ENCODE data around the gene TSR3. TPM values are rescaled to one million over a fixed set of nuclear protein-coding genes. Genes with fewer than 3 reads are reported as not detected.

TSR3 gene
- total RNA-seq, 1 experiment from 2014 or later: 58.8 TPM

DNA sequence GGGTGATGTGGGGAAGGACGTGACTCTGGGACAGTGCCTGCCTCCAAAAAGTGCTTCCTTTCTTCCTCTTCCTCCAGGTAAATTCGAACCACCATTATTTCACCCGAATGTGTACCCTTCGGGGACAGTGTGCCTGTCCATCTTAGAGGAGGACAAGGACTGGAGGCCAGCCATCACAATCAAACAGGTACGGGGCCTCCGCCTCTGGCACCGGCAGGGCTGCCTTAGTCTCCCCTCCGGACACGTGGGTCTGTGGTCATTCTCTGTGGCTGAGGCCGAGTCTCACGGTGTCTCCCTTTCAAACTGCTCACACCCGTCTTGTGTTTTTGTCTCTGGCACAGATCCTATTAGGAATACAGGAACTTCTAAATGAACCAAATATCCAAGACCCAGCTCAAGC, 31.6 kb downstream of the TSR3 start:
- H2BK15ac ChIP-seq (ENCODE audit: low read depth, low read length): no peak overlapping the region
- no peak overlapping the region for H3K27ac Mint-ChIP-seq
- peaks cover 0 to 4% of the 10 kb centered on the region in 2 experiments; a peak in 1 of 4 replicates for H3K4me1 Mint-ChIP-seq
- no peak overlapping the region for H4K91ac ChIP-seq (ENCODE audit: insufficient read length, low read depth, low read length)
- H3K36me3 Mint-ChIP-seq (ENCODE audit: insufficient read depth in 1 of 3, low read depth in 3 of 3): peaks cover 48 to 91% (median 77%) of the 10 kb centered on the region in 3 experiments
- H2BK20ac ChIP-seq (ENCODE audit: low read depth, low read length, poor library complexity, severe bottlenecking): no peak overlapping the region
- no peak overlapping the region for H3T11ph ChIP-seq (ENCODE audit: low read length)
- H3K18ac ChIP-seq (ENCODE audit: insufficient read length, low read depth, low read length): no peak overlapping the region
- no peak overlapping the region for H3K14ac ChIP-seq (ENCODE audit: insufficient read depth, low read length)
- no peaks in the 10 kb centered on the region for H3K23me2 ChIP-seq (ENCODE audit: insufficient read length, low read depth, low read length, poor library complexity, severe bottlenecking)
- H3K4me2 ChIP-seq (ENCODE audit: insufficient read depth, insufficient read length, low read length): no peak overlapping the region
- H3K27me3 ChIP-seq (ENCODE audit: insufficient read depth, low read length): no peaks in the 10 kb centered on the region
- no peak for DNase-seq
- H3K27ac ChIP-seq (ENCODE audit: insufficient read length, low read depth, low read length): no peak overlapping the region
- H3K79me2 ChIP-seq (ENCODE audit: insufficient read depth, low read length): peaks cover 2% of the 10 kb centered on the region; the same call in 1 of the 2 replicates
- H3K9ac ChIP-seq (ENCODE audit: extremely low read depth, insufficient read length, low read length): no peak overlapping the region
- no peak overlapping the region for H3K56ac ChIP-seq (ENCODE audit: insufficient read length, low read depth, low read length)
- no peak overlapping the region for H4K8ac ChIP-seq (replicated peaks; ENCODE audit: insufficient read length, low read depth, low read length)
- H3K4me3 Mint-ChIP-seq: no peak overlapping the region
- H2BK5ac ChIP-seq (ENCODE audit: insufficient read length, low read length): no peak overlapping the region
- no peaks in the 10 kb centered on the region for H3K9me3 ChIP-seq (ENCODE audit: control insufficient read depth, low read depth, low read length)
- H2AK5ac ChIP-seq (ENCODE audit: insufficient read length, low read length): no peak overlapping the region
- H2AFZ ChIP-seq (ENCODE audit: low read length): no peak overlapping the region
- H3K9me3 Mint-ChIP-seq: no peaks in the 10 kb centered on the region
- no CpG with 5 or more reads among the region's 12 CpGs for WGBS (ENCODE audit: extremely low coverage, insufficient read length, low lambda C conversion rate)
- H3K79me1 ChIP-seq (ENCODE audit: insufficient read depth, low read depth, low read length, poor library complexity, severe bottlenecking): no peaks in the 10 kb centered on the region
- no peak overlapping the region for H3K23ac ChIP-seq (ENCODE audit: insufficient read length, low read depth, low read length)
- H4K20me1 ChIP-seq (ENCODE audit: control insufficient read depth, insufficient read depth, insufficient read length): no peaks in the 10 kb centered on the region
- TF ChIP-seq CTCF (conservative IDR thresholded peaks at IDR 0.05): no peak
- no peaks in the 10 kb centered on the region for H3K27me3 Mint-ChIP-seq (ENCODE audit: low read depth)
- no peak overlapping the region for H3K4ac ChIP-seq (ENCODE audit: low read depth, low read length)
- H2BK120ac ChIP-seq (ENCODE audit: low read depth, low read length, poor library complexity, severe bottlenecking): no peak overlapping the region
- H4K5ac ChIP-seq (ENCODE audit: insufficient read length, low read depth, low read length): no peak overlapping the region
- no peak overlapping the region for H2BK12ac ChIP-seq (ENCODE audit: insufficient read length, low read depth, low read length)
- H3K4me1 ChIP-seq (ENCODE audit: insufficient read depth, low read length): no peaks in the 10 kb centered on the region
